Endothelial cell of umbilical vein (primary cell): Measurements from ENCODE around the gene ZBTB20.

Experiments
- CTCF ChIP-seq, 2 donors: IDR thresholded peaks; 1 replicate in 1 of 2; 2 replicates in 1 of 2; pipeline ENCODE4 v1.5.1; 2011; ENCODE audit warnings: low read length in 2 of 2, mild to moderate bottlenecking in 2 of 2, moderate library complexity in 2 of 2, control low read depth in 1 of 2, inconsistent platforms in 1 of 2, low read depth in 1 of 2; ENCODE audit not compliant: insufficient read depth in 1 of 2; ENCODE audit errors: extremely low read depth in 1 of 2
- EZH2 ChIP-seq: IDR thresholded peaks from 2 replicates; pipeline ENCODE4 v1.6.1; 2012; ENCODE audit warnings: borderline replicate concordance, low read depth, mild to moderate bottlenecking, moderate library complexity, low read length, inconsistent platforms; ENCODE audit not compliant: severe bottlenecking
- POLR2A ChIP-seq: IDR thresholded peaks from 2 replicates; pipeline ENCODE4 v1.6.1; 2012; ENCODE audit warnings: low read depth, mild to moderate bottlenecking, control low read depth, low read length

GRCh38 chr3:114794894-114795630 is 352.0 kb downstream of the ZBTB20 start:
- TF ChIP-seq CTCF (IDR thresholded peaks at IDR 0.05; ENCODE audit: extremely low read depth in 1 of 2, insufficient read depth in 1 of 2, low read depth in 1 of 2, low read length in 2 of 2) (no peak), POLR2A (no peak), EZH2 (no peak)
